HG02938 (cell line): ENCODE measurements around the gene MCM9.

Experiments used
- ATAC-seq: cut with Tn5 transposase; IDR thresholded peaks from one replicate; pipeline ENCODE4 v1.9.1; 2021; ENCODE audit warnings: mild to moderate bottlenecking, moderate library complexity; ENCODE audit not compliant: unreplicated experiment

MCM9 gene

DNA sequence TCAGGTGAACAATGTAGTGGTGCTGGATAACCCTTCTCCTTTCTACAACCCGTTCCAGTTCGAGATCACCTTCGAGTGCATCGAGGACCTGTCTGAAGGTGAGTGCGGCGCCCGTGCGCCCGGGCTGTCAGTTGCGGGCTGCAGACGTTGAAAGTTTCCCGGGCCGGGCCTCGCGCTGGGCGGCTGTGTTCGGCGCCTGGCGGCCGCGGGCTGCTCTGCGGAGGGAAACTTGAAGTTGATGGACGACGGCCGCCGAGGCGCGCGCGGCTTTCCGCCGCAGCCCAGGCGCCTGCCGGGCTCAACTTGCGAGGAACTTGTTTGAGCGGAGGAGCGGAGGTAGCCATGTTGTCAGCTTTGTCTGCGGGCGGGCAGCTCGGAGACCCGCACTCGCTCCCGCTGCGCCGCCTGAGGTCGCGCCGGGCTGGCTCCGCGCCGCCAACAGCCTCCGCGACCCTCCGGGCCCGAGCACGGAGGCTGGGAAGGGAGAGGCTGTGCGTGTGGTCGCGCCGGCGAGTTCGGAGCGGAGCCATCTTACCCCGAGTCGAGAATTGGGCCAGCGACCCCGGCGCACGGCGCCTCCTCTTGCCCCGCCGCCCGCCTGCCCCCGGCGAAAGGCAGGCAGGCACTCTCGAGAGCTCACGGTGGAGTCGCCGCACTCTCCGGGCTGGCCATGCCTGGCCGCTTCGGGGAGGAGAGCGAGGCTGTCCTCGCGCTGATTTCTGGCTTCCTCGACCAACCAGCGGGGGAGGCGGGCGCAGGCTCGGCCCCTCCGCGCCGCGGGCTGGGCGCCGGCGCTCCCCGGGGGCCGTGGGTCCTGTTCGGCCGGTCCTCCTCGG, 40.3 kb downstream of the MCM9 start:
- peak; percentile 30 for ATAC-seq

DNA sequence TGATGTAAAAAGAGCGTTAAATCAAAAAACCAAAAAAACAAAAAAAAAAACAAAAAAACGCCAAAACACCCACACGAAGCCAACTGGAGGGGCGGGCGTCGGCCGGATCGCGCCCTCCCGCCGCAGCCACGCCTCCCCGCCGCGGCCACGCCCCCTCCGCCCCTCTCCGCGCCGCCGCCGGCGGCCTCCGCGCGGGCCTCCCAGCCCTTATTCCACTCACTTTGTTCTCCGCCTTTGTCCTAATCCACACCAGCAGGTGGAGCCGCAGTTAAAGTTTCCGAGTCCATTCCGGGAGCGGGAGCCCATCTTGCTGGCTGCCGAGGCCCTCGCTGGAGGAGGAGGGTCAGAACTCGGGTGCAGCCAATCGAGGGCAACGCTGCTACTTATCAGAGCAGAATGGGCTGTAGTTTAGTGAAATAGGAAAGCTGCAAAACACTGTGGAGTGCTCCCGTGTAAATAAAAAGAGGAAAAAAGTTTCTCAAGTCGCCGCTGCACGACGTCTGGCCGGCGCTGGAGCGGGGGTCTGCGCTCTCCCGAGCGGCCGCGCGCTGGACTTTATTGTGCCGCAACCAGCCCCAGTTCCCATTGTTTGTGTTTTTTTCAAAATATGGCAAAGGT, 41.0 kb downstream of the MCM9 start, which contains the start of gene ASF1A:
Gene ASF1A (plus strand): TSS at position 346 of the 618 bp plus-strand sequence. CDS start 262 bp downstream, at position 608.
- peak; percentile 56 for ATAC-seq

- ATAC-seq, result peak; percentile 22
These were observed 41.7 kb downstream of the MCM9 start for GRCh38 chr6:118893064-118893806.

DNA sequence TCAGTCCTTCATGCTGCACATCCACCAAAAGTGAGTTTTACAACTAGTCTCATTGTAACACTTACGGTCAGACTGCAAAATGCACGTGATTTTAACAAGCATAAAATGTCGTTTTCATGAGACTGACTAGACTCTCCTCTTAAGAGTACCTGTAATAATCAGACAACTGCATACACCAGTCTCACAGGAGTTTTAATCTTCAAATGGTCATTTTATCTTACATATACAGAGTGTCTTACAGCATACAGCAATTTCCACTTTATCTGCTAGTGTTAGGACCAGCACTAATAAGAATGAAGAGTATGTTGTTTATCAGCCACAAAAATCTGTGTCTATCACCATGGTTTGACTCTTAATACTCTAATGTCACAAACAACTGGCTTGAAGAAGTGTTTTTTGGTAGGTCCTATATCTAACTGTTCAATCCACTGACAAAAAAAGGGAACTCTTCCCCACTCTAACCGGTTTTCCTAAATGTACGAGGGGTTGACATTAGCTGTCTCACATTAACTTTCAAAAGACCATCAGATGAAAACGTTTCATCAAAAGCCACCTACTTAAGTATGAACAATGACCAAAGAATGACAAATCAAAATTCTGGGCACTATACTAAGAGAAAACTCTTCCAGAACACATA, 42.5 kb downstream of the MCM9 start:
- ATAC-seq, result no peak

DNA sequence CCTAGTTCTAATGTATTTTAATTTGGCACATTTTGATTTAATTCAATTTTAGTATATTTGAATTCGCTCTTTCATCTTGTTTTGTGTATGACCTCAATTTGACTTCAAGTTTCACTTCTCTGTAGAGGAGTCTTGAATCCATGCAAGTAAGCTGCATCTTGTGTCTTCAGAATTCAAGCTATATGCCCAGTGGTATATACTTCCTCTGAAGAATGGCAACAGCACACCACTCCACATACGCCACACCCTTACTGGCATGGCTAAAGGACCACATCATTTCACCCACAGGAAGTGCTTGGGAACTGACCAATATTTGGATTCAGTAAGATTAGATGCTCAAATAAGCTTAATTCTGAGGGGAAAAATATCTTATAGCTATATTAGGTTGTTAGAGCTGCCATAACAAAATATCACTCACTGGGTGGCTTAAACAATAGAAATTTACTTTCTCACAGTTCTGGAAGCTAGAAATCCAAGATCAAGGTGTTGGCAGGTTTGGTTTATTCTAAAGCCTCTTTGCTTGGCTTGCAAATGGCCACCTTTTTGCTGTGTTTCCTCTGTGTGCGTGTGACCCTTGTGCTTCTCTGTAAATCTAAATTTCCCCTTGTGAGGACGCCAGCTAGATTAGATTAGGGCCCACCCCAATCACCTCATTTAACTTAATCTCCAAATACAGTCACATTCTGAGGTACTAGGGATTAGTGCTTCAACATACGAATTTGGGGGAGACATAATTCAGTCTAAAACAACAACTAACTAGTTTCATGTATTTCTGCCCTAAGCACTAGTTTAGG, 43.8 kb downstream of the MCM9 start:
- ATAC-seq, result peak; percentile 14

GRCh38 chr6:118889163-118889562, 45.8 kb downstream of the MCM9 start:
- ATAC-seq, result no peak

- no peak for ATAC-seq
These were observed 48.3 kb downstream of the MCM9 start for GRCh38 chr6:118886641-118887040.

- ATAC-seq, result no peak
These were observed 52.5 kb downstream of the MCM9 start for GRCh38 chr6:118882314-118882905.

DNA sequence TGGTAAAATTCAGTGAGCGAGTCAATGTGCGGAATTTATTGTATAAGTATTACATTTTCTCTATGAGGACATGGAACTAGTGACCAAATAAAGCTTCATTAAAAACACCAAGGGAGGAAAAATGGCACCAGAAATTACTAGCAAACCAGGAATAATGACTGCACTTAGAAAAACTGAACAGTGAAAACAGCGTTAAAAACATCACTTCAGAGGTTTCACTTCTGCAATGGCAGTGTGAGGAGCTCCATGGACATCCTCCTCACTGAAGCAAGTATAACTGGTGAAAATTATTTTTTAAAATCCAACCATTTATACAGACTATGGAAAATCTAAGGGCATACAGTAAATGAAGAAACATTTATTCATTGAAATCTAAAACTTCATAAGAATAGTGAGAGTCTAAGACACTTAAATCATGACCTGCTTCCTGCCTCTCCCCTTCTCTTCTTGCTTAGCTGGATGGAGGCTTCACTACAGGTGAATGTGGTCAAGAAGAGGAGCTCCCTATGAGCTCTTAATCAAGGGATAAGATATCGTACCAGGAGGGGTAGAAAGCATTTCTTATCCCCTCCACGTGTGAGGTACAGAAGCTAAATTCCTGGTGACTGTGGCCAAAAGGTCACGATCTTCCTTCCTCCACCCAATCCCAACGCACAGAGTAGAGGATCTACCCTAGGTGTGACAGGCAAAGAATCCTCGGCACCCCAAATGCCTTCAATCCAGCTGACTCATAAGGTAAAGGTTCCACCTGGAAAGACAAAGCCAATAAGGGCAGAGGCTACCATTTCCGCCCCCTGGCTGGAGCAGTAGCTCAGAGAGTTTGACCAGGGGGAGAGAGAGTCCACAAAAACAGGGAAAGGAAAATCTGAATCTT, 53.3 kb downstream of the MCM9 start:
- peak; percentile 77 for ATAC-seq

DNA sequence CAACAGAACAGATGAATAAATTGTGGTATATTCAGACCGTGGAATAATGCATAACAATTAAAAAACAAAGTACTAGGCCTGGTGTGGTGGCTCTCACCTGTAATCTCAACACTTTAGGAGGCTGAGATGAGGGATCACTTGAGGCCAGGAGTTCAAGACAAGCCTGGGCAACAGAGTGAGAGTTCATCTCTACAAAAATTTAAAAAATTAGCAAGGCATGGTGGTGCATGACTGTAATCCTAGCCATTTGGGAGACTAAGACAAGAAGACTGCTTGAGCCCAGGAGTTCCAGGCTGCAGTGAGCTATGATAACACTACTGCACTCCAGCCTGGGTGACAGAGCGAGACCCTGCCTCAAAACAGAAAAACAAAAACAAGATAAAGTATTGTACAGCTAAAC, 57.2 kb downstream of the MCM9 start:
- no peak for ATAC-seq

DNA sequence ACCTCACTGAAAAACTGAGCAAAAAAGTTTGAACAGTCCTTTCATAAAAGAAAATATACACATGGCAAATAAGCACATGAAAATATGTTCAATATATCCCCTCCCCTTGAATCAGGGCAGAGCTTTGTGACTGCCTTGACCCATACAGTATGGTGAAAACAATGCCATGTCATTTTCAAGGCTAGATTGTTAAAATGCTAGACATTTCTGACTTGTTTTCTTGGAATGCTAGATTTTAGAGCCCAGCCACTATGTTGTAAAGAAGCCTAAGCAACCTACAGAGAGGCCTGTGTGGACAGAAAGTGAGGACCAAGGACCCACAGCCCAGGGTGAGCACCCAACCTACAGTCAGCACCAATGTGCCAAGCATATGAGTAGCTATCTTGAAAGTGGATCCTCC, 58.1 kb downstream of the MCM9 start:
- ATAC-seq, result no peak

GRCh38 chr6:118876198-118876597, 58.8 kb downstream of the MCM9 start:
- no peak for ATAC-seq

GRCh38 chr6:118875672-118876071, 59.3 kb downstream of the MCM9 start:
- ATAC-seq, result no peak

DNA sequence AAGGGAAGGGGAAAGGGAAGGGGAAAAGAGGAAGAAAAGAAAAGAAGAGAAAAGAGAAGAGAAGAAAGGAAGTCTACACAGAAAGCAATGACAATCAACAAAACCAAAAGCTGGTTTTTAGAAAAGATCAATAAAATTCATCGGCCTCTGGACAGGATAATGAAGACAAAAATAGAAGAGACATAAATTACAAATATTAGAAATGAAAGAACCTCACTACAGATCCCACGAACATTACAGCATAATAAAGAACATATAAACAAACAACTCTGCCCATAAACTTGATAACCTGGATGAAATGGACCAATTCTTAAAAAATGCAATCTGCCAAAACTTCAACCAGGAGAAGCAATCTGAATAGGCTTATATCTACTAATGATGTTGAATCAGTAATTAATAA, 61.7 kb downstream of the MCM9 start:
- no peak for ATAC-seq

DNA sequence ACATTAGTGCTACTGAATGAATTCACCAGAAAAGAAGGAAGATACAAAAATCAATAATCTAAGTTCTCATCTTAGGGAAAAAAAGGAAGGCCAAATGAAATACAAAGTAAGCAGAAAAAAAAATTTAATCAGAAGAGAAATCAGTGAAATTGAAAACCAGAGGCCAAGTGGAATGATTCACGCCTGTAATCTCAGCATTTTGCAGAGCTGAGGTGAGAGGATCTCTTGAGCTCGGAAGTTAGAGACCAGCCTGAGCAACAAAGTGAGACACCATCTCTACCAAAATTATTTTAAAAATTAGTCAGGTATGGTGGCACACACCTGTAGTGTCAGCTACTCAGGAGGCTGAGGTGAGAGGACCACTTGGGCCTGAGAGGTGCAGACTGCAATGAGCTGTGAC, 62.2 kb downstream of the MCM9 start:
- no peak for ATAC-seq

DNA sequence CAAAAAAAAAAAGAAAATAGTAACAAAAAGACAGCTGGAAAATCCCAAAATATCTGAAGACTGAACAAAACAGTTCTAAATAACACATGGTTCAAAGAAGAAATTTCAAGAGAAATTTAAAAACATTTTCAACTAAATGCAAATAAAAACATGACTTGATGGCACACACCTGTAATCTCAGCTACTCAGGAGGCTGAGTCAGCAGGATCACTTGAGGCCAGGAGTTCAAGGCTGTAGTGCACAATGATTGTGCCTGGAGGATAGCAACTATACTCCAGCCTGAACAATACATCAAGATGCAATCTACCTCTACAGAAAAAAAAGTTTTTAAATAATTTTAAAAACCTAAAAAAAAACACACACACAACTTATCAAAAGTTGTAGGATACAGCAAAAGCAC, 62.6 kb downstream of the MCM9 start:
- ATAC-seq, result no peak

GRCh38 chr6:118871331-118871730, 63.6 kb downstream of the MCM9 start:
- no peak for ATAC-seq

DNA sequence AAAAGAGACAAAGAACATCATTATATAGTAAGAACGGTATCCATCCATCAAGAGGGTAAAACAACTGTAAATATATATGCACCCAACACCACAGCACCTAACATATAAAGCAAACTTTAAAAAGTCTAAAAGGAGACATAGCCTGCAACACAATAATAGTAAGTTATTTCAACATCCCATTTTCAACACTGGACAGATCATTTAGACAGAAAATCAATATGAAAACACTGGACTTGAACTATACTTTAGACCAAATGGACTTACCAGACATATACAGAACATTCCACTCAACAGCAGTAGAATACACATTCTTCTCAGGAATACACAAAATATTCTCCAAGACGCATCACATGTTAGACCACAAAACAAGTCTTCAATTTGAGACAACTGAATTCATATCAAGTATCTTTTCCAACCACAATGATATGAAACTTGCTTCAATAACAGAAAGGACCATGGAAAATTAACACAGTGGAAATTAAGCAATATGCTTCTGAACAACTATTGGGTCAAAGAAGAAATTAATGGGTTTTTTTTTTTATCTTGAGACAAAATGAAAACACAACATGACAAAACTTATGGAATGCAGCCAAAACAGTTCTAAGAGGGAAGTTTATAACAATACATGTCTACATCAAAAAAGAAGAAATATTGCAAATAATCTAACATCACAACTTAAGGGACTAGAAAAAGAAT, 64.9 kb downstream of the MCM9 start:
- no peak for ATAC-seq
